T-helper 22 cell (primary cell): ENCODE measurements around the gene NPIPA3.
"Not testable (repeated sequence)": the region's sequence is repeated elsewhere in the genome, so short reads cannot be mapped to it uniquely, and the experiment has no call there.

Source experiments
- DNase-seq: peaks from one replicate; pipeline ENCODE4 v3.0.0-alpha.2; 2020; ENCODE audit warnings: low read depth

The NPIPA3 gene

GRCh38 chr16:14742273-14743128 is 39.3 kb downstream of the NPIPA3 start, which contains the start of gene NPIPA2:
Gene NPIPA2 (plus strand): TSS chr16:14742533. CDS start chr16:14748066, 5,533 bp downstream.
- DNase-seq, result not testable (repeated sequence)

GRCh38 chr16:14773654-14774053 is 70.4 kb downstream of the NPIPA3 start:
- DNase-seq, result not testable (repeated sequence)

GRCh38 chr16:14775624-14776023 is 72.4 kb downstream of the NPIPA3 start:
- DNase-seq, result not testable (repeated sequence)
